ENCODE data around the gene VRK3.
A peak's percentile ranks its signal among the peaks of the same experiment; 100 is the strongest.

The VRK3 gene

GRCh38 chr19:50022823-50023222, 2.3 kb downstream of the VRK3 start:
- in situ Hi-C loops (cut with MboI; ENCODE audit: low pct_unique_long_range_greater_than_20kb, low sequenced_read_pairs, unreplicated experiment): no loop called here
- no peak for TF ChIP-seq CTCF (IDR thresholded peaks at IDR 0.05; ENCODE audit: extremely low read depth, insufficient read depth, missing control alignments)
- no peak for DNase-seq (ENCODE audit: low spot score)

- TF ChIP-seq CTCF (IDR thresholded peaks at IDR 0.05; ENCODE audit: extremely low read depth, insufficient read depth, missing control alignments): no peak
- no peak for DNase-seq (ENCODE audit: low spot score)
- in situ Hi-C loops (cut with MboI; ENCODE audit: low pct_unique_long_range_greater_than_20kb, low sequenced_read_pairs, unreplicated experiment): no loop called here
These were observed 4.7 kb downstream of the VRK3 start for GRCh38 chr19:50020481-50020880.

- in situ Hi-C loops (cut with MboI; ENCODE audit: low pct_unique_long_range_greater_than_20kb, low sequenced_read_pairs, unreplicated experiment): no loop called here
- TF ChIP-seq CTCF (IDR thresholded peaks at IDR 0.05; ENCODE audit: extremely low read depth, insufficient read depth, missing control alignments): no peak
- DNase-seq (ENCODE audit: low spot score): no peak
These were observed 8.9 kb downstream of the VRK3 start for GRCh38 chr19:50016225-50016807.

- peak; percentile 30 for TF ChIP-seq CTCF (IDR thresholded peaks at IDR 0.05; ENCODE audit: extremely low read depth, insufficient read depth, missing control alignments)
- in situ Hi-C loops (cut with MboI; ENCODE audit: low pct_unique_long_range_greater_than_20kb, low sequenced_read_pairs, unreplicated experiment): no loop called here
- no peak for DNase-seq (ENCODE audit: low spot score)
These were observed 16.6 kb downstream of the VRK3 start for GRCh38 chr19:50008532-50008931.

GRCh38 chr19:50007947-50008346, 17.2 kb downstream of the VRK3 start:
- TF ChIP-seq CTCF (IDR thresholded peaks at IDR 0.05; ENCODE audit: extremely low read depth, insufficient read depth, missing control alignments): no peak
- in situ Hi-C loops (cut with MboI; ENCODE audit: low pct_unique_long_range_greater_than_20kb, low sequenced_read_pairs, unreplicated experiment): no loop called here
- no peak for DNase-seq (ENCODE audit: low spot score)

- in situ Hi-C loops (cut with MboI; ENCODE audit: low pct_unique_long_range_greater_than_20kb, low sequenced_read_pairs, unreplicated experiment): no loop called here
- no peak for DNase-seq (ENCODE audit: low spot score)
- TF ChIP-seq CTCF (IDR thresholded peaks at IDR 0.05; ENCODE audit: extremely low read depth, insufficient read depth, missing control alignments): no peak
These were observed 18.0 kb downstream of the VRK3 start for GRCh38 chr19:50007170-50007569.

- no peak for TF ChIP-seq CTCF (IDR thresholded peaks at IDR 0.05; ENCODE audit: extremely low read depth, insufficient read depth, missing control alignments)
- in situ Hi-C loops (cut with MboI; ENCODE audit: low pct_unique_long_range_greater_than_20kb, low sequenced_read_pairs, unreplicated experiment): no loop called here
- no peak for DNase-seq (ENCODE audit: low spot score)
These were observed 19.7 kb downstream of the VRK3 start for GRCh38 chr19:50005428-50005827.
